ENCODE data around the gene MMP20.

Gene MMP20

DNA sequence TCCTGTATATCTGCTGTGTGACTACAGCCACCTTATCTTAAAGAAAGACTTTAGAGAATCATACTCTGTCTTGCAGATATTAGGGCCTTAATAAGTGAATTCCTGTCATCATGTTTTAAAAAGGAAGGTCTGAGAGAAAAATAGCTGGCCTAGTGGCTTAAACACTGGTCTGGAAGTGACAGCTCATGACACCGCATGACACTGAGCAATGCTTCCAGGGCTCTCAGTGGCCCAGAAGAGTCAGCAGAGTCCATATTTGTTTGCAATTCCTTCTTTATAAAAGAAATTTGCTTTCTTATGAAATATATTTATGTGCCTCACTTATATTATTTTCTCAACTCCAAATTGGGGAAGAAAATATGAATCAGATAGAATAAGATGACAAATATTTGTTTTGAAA, 33.0 kb downstream of the MMP20 start:
- no peak for DNase-seq (ENCODE audit: low read depth)

DNA sequence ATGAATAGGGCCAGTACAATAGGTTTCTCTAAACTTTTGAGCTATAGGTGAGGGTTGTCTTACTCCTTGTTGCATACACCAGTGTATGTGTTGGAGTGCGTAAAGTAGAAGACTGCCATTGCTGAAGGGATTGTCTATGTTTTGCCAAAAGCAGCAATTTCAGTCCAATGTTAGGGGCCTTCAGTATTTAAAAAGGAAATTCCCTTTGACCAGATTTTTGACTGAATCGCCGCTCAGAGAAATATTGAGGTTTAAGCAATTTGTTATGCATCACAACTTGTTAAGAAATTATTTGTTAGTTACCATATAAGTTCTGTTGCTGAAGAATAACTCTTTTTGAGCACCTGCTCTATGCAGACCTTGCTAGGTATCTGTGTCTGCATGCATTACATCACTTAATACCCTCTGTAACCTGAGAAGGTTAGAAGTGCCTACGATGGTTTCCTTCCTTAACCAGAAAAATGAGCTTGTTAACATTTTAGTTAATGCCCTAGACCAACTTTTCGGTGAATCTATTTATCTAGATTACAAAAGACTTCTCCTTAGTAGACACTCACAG, 33.9 kb downstream of the MMP20 start:
- DNase-seq (ENCODE audit: low read depth) = no peak

DNA sequence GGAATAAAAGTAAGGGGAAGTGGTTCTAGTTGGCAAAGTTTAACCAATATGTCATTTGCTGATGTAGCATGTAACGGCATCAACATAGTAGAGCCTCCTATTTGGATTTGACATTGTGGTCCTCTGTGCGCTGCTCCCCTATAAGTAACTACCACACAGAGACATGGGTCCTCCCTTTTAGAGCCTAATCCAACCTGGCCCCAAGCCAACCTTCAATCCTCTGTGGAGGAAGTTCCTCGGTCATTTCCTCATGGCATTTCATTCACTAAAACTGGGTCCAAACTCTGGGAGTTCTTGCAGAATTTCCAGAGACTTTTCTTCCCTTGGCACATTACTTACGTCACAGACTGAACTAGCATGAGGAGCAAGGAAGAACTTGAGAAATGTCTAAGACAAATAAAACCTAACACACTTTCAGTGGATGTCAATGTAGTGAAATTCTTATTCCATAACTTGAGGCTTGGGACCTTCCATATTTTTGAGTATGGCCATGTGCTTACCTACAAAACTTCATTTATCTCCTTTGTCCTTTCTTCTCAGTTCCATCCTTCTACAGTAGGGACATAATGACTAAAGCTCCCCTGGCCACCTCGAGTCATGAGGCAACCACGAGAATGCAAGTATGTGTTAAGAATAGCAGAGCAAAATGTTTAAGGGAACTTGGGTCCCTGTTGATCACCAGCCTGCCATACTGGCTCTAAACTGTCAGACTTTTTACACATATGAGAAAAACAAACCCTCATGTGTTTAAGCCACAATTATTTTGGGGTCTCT, 34.7 kb downstream of the MMP20 start:
- no peak for DNase-seq (ENCODE audit: low read depth)

DNA sequence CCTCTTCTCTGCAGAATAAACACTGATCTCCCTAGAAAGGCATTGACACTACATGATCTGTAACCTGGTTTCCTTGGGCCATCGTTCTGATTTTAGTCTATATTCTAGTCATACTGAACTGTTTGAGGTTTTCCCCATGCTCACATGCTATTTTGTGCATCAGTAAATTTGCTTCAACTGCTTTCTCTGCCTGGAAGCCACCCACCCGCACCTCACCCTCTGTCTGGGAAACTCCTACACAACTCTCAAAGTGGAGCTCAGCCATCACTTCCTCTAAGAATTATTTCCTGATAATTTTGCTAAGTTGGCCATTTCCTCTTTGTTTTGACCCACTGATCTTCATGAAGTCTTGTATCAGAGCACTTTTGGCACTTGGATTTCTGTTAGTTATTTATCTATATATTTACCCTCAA, 36.1 kb downstream of the MMP20 start:
- DNase-seq (ENCODE audit: low read depth) = no peak

DNA sequence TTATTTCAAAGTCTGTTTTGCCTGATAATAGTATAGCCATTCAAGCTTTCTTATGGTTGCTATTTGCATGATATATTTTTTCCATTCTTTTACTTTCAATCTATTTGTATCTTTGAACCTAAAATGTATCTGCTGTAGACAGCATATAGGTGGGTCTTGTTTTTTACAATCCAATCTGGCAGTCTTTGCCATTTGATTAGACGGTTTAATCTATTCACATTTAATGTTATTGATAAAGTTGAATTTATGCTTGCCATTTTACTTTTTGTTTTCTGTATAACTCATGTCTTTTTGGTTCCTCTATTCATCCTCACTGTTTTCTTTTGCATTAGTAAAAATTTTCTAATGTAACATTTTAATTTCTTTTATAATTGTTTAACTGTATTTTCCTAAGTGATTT, 37.4 kb downstream of the MMP20 start:
- no peak for DNase-seq (ENCODE audit: low read depth)

DNA sequence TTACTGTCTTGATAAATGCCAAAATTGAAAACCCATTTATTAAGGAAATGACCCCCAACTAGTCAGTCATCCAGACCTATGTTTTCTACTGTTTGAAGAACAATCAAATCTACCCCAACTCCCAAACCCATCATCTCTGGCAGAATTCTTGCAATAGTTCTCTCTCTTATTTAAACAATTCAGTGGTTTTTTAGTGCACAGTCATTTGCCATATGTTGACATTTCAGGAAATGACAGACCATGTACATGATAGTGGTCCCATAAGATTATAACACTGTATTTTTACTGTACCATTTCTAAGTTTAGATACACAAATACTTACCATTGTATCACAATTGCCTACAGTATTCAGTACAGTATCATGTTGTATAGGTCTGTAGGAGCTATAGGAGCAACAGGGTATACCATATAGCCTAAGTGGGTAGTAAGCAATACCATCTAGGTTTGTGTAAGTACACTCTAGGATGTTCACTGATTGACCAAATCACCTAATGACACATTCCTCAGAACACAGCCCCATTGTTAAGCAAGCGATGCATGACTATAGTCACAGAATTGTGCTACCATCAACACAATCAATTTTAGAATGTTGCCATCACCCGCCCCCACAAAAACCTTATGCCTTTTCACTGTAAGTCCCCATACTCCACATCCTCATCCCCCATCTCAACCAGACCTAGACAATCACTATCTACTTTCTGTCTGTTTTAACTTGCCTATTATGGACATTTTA, 41.8 kb downstream of the MMP20 start:
- no peak for DNase-seq (ENCODE audit: low read depth)

DNA sequence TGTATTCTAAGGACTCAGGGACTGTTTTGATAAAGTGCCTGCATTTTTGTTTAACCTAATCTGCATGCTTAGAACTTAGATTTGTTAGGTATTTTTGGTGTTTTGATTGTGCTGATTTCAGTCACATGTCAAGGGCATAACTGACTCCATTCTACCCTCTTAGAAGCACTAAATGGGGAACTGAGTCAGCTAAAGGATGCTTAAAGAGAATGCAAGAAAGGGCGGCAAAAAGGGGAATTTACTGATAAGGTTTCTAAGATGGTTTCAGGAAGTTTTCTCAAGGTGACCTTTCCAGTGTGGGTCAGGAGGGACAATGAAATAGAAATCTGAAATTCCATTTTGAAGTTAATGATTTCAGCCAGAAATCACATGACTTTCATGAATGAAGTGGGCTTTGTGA, 43.0 kb downstream of the MMP20 start:
- DNase-seq (ENCODE audit: low read depth) = no peak

DNA sequence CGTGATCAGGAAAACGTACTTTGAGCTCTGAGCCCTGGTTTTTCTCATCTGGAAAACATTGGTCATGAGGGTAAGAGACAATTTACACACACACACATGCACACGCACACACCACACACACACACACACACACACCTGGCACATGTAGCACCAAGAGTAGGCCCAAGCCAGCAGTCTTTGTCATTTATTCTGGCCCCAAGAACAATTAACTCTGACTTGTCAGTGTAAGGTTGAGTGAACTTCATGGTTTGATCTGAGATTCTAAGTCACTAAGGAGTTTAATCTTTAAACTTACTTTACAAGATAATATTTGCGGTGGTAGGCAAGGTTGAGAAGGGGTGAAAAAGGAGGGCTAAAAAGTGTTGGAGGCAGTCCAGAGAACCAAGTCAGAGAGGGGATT, 44.1 kb downstream of the MMP20 start:
- no peak for DNase-seq (ENCODE audit: low read depth)

DNA sequence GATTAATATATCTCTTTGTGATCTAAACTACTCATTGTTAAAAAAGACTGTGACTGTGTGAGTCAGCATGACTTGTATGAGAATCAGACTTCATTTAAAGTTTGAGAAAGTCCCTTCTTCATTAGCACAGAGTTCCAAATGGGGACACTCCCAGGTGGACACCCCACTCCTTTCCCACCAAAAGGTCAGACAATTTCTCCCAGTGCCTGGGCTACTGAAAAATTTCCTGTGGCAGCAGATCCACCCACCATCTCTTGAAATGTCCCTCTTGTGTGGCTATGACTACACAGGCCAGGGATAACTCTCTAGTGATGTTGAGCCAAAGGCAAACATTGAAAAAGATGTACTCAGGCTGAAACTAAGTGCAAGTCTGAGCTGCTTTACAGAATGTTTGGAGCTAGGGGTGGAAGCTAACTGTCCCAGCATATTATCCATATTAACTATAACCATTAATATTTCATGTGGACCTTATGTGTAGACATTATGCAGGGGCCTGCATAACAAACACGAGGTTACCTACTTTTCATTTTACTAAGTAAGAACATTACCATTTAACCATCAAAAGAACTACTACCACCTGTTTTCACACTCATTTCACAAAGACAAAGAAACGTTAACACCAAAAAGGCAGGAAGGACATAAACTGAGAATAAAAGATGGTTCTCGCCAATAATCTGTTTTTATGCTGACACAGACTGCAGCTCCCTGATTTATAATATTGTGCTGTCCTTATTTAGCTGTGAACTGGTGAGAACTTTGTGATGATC, 44.8 kb downstream of the MMP20 start:
- DNase-seq (ENCODE audit: low read depth) = no peak

DNA sequence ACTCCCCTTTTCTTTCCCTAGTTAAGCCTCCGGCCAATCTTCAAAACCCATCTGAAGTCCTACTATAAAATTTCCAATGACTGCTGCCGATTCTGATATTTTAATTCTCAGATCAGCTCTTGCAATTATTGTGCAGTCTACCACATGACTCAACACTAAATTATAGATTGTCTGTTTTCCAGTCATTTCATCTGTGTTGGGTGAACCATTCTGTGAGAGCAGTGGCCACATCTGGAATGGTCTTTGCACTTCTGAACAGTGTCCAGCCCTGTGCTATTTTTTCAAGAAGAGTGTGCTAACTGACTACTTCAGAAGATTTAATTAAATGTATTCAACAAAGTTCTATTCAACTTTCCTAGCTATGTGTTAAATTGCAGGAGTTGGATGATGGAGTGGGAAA, 47.4 kb downstream of the MMP20 start:
- DNase-seq (ENCODE audit: low read depth) = no peak

DNA sequence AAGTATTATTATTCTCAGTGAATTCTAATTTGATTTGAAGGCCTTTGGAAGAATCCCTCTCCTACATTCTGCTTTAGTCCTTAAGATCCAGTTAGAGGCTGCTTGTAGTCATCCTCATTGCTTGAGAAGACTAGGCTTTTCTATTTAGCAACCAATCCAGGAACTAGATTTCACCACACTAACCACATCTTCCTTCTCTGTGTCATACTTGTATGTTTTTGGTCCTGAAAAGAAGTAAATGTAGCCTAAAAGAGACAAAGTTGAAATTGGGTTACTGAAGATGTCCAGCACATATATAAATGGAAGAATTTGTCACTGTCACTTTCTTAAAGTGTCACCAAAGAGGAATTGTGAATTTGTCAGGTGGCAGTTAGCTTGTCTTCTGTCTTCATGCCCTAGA, 48.0 kb downstream of the MMP20 start:
- no peak for DNase-seq (ENCODE audit: low read depth)

DNA sequence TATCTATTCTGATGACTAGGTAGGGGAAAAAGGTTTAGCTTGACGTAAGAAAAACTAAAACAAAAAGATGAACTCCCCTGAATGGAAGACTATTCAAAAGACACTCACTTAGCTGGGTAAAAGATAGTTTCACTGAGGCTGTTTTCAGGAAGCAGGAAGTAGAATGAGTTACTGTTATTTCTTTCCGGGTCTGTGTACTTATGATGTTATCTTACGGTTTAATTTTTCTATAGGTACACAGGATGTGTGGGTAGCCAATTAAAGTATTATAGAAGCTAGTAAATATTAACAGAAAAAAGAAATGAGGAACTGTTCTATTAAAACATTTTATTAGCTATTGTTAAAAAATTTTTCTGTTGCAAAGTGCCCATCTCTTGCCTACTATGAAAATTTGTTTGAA, 48.8 kb downstream of the MMP20 start:
- DNase-seq (ENCODE audit: low read depth) = no peak

DNA sequence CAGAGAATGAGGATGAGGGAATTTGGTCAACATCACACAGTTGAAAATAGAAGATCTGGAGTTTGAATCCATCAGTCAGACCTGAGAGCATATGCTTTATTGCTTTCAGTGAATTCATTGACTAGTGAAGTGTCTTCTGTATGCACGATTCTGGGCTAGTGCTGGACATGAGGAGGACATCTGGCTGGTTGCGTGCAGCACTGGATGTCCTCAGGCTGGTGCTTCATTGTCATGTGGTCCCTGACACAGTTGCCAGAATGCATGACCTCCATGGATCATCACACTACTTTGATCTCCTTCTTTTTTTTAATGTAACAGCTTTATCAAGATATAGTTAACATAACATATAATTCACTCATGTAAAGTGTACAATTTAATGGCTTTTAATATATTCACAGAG, 50.1 kb downstream of the MMP20 start:
- DNase-seq (ENCODE audit: low read depth) = no peak

DNA sequence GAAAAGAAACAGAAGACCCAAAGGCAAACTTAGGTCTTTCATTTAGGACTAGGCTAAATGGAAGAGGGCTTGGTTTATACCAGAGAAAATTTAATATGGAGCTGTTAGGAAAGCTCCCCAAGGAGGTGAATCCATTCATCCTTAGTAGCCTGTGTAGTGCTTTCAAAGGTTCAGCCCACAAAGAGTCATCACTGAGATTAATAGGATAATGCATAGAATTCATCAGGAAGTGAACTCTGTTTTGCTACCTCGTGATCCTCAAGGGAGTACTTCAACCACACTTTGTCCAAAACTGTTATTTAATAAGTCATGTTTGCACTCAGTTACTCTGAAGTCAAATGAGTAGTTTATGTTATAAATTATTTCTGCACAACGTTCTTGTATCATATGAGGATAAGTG, 51.3 kb downstream of the MMP20 start:
- DNase-seq (ENCODE audit: low read depth) = no peak

DNA sequence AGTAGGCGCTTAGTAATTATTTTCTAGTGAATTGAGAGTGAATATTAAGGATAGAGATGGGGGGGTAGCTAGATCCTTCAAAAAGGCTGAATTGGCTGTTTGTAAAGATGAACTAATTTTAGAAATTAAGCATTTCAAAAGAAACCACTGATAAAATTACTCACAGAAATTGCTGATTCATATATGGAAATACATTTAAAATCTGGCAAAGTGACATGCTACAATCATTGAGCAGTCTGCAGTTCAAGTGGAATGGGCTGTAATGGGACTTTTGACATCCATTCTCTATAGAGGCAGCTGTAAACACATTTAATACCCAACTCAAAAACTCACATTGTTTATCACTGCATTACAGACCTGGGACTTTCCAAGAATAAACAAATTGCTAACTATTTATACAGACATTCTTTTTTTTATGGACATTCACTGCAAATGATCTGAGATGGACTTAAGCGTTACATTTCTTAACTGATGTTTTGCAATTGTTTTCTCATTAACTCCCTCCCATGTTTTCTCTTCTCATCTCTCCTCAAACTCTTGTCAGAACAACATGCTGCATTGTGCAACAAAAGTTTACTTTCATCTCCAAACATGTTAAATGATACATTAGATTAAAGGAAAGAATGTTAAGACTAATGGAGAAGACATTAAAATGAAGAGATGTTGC, 52.4 kb downstream of the MMP20 start:
- no peak for DNase-seq (ENCODE audit: low read depth)

DNA sequence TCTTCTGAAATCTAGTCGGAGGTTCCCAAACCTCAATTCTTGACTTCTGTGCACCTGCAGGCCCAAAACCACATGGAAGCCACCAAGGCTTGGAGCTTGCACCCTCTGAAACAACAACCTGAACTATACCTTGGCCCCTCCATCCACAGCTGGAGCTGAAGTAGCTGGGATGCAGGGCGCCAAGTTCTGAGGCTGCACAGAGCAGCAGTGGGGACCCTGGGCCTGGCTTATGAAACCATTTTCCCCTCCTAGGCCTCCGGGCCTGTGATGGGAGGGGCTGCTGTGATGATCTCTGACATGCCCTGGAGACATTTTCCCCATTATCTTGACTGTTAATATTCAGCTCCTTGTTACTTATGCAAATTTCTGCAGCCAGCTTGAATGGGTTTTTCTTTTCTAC, 56.3 kb downstream of the MMP20 start:
- DNase-seq (ENCODE audit: low read depth) = no peak

DNA sequence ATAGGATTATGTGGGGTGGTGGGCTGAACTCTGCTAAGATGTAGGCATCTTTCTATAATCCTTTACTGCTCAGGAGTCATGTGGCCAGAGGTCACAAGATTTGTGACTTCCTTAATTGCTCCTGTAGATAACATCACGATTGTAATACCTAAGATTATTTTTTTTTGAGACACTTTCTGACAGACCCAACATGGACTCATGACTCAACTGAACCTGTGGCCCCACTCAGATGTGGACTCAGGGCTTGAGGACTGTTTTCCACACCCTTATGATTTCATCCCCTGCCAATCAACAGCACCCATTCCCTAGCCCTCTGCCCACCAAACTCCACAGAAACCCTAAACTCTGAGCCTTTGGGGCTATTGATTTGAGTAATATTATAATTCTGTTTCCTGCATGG, 59.0 kb downstream of the MMP20 start:
- DNase-seq (ENCODE audit: low read depth) = no peak

DNA sequence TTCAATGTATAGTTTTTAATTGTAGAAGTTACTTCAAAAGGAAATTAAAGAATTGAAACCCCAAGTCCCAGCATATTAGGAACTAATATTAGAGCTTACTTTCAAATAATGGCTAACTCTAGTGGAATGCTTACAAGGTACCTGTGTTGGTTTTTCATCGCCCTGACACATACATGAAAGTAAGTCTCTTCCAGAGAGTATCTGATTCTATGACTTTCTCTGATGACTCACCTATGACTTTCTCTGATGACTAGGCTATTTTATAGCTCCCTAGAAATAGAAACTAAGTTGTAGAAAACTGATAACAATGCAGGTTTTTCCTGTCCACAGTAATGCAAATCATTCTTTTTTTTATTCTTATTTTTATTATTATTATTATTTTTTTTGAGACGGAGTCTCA, 61.0 kb downstream of the MMP20 start:
- no peak for DNase-seq (ENCODE audit: low read depth)

DNA sequence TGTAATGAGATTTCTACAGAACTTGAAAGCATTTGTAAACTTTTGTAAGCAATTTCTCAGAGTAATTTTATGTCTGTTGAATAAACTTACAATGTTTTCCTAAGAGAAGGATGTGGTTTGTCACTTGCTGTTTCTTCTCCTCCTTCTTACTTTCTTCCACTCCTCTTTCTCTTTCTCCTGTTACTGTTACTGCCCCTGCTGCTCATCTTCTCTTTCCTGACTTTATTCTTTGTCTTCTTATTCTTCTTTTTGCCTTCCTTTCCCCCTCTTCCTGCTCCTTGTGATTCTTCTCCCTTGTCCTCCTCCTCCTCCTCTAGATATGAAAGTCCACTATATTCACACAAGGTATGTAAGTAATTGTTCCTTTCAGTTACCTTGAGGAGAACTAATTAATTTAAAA, 63.5 kb downstream of the MMP20 start:
- no peak for DNase-seq (ENCODE audit: low read depth)

DNA sequence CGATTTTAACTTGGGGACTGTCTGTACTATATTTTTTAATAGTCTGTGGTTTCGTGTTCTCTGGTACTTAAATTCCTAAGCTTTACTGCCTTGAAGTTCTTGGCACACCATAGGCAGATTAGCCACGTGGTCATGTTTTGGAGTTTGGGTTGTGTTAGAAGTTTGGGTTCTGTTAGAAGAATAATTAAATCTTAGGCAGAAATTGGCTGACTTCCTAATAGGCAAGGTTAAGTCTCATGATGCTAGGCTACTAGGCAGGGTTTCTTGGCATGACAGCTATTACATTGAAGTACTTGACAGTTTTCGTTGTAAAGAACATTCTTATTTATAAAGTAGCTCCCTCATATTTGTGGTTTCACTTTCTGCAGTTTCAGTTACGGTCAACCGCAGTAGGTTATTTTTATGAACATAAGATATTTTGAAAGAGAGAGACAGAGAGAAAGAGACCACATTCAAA, 64.5 kb downstream of the MMP20 start:
- DNase-seq (ENCODE audit: low read depth) = no peak

DNA sequence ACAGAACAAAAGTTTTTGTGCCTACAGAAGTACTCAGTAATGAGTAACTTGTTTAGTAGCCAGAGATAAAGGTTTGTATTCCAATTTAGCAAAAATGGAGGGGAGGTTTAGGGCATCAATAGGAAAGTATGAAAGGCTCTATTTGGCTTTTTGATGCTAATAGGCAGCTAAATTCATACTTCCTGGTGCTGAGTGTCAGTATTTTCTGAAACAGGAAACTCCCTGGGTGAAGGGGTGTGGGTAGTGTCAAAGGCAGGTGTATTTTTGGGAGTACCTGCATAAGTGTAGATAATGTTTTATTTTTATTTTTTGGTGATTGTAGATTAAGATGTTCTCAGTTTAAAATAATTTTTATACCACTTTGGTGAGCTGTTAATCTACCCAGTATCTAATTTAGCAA, 65.3 kb downstream of the MMP20 start:
- no peak for DNase-seq (ENCODE audit: low read depth)

DNA sequence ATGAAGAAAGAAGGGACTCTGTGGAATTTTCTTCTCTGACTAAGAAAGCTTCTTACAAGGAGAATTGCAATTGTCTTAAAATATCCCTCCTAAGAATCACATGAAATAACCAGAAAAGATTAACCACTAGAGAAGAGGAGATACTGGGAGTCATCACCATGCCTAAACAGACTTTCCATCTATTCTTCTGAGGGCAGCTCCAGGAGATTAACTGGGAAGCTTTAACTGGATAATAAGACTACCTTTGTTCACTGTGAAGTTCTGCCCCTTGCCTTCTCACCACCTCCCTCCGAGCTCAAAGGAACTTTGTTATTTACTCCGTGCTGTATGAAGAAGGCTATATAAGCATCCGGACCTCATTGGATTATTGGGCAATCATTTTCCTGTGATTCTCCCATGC, 70.0 kb downstream of the MMP20 start:
- no peak for DNase-seq (ENCODE audit: low read depth)

All from stimulated activated CD8-positive, alpha-beta memory T cell treated with anti-CD3 and anti-CD28 coated beads, Interleukin-12 subunit alpha, Interleukin-12 subunit beta, amount 100 ng/mL, for 4 hours (primary cell).